Measurements from ENCODE around the gene HECW1.

The HECW1 gene

DNA sequence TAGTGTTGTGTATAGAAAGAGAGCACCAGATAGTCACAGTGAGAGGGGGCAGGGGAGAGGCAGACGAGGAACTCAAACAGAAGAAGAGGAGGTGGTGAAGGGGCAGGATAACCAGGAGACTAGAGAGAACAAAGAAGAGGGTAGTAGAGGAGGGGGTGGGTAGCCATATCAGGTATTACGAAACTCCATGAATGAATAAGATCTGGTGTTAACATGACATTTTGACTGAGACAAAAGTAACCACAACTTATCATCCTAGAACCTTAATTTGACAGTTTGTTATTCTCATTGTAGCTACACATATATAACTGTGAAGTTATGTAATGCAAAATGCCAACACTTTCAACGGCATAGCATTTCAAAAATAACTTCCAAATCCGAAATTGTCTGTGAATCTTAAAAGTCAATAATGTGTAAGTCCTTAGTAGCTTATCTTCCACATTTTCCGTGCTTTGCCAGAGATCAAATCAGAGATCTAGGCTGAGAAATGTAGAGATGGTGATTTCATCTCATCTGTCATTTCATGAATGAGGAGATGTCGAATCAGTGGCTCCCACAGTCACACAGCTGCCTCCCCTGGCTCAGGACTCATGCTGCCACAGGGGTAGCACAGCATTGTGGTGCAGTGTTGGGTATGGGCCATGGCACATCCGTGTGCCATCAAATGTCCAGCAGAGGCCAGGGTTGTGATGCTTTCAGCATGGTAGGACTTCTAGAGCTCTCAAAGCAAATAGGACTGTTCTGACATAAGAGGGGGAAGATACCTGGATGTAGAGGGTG is 202.1 kb downstream of the HECW1 start:
- TF ChIP-seq, protein P1, sequence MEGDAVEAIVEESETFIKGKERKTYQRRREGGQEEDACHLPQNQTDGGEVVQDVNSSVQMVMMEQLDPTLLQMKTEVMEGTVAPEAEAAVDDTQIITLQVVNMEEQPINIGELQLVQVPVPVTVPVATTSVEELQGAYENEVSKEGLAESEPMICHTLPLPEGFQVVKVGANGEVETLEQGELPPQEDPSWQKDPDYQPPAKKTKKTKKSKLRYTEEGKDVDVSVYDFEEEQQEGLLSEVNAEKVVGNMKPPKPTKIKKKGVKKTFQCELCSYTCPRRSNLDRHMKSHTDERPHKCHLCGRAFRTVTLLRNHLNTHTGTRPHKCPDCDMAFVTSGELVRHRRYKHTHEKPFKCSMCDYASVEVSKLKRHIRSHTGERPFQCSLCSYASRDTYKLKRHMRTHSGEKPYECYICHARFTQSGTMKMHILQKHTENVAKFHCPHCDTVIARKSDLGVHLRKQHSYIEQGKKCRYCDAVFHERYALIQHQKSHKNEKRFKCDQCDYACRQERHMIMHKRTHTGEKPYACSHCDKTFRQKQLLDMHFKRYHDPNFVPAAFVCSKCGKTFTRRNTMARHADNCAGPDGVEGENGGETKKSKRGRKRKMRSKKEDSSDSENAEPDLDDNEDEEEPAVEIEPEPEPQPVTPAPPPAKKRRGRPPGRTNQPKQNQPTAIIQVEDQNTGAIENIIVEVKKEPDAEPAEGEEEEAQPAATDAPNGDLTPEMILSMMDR (IDR thresholded peaks at IDR 0.05) = no peak

DNA sequence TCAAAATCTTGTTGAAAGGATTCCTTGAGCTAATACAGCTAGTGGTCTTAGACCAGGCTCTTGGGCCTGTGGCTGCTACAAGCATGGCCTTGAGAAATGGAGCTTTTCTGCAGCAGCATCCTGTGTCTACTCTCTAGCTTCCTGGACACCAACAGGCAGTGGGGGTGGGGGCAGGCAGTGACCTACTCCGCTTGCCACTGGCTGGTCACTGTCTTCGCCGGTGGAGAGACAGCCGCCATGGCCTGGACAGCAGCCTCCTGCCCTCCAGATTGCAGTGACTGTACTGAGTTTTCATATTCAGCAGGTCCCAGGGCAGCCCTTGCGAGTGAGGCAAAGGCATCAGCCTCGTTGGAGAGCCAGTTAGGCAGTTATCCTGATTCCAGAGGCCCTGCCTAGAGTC is 204.6 kb downstream of the HECW1 start:
- TF ChIP-seq, protein P1 (IDR thresholded peaks at IDR 0.05) = no peak

DNA sequence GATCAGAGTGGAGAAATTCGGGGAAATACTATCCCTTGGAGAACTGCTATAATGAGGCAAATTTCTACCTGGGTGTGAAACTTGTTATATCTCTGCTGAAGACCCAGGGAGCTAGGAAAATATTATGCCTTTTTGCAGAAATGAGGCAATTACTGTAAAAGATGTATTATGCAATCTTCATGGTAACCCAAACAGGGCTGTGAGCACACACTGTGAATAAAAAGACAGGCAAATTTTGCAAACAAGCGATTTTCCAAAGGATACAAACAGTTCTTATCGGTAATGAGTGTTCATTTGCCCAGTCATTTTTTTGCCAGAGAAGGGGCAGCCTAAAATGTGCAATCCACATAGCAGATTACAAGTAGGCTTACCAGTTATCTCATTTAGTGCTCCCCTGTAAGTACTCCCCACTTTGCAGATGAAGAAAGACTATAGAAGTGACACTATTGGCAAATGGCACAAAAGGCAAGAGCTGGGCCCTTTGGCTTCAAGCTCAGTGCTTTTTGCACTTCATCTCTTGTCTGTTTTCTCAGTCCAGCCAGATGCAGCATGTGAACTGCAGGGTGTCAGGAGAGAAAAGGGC is 205.8 kb downstream of the HECW1 start:
- TF ChIP-seq, protein P1 (IDR thresholded peaks at IDR 0.05) = no peak

DNA sequence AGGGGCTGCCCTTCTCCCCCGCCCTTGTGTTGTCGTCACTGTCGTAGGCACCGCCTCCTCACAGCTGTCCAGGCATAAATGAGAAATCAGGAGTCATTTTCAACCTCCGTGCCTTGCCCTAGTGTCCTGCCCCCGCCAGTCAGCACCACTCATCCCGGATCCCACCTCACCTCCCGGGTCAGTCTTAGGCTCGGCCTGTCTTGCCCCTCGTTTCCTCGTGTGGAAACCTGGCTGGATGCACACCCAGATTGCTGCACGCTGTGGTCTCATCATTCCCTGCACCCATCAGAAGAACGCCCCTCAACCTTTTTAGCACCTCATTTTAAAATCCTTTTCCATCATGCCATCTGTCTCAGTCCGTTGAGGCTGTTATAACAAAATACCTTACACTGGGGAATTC is 213.1 kb downstream of the HECW1 start:
- TF ChIP-seq, protein P1 (IDR thresholded peaks at IDR 0.05) = no peak

DNA sequence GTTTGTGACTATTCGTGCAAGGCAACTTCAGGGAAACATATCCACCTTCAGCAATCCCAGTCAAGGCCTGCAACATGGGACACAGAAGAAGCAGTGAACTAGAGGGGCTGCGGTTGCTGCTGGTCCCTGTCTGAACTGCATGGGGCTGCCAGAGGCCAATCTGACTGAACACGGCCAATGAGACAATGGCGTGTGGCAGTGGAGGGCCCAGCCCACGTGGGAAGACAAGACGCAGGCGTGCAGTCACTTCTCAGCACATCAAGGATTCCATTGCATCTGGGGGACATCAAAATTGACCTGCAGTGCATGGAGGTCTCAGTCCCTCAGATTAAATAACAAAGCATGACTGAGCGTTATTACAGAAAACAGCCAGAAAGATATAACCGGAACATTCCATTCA is 215.9 kb downstream of the HECW1 start:
- TF ChIP-seq, protein P1 (IDR thresholded peaks at IDR 0.05) = no peak

DNA sequence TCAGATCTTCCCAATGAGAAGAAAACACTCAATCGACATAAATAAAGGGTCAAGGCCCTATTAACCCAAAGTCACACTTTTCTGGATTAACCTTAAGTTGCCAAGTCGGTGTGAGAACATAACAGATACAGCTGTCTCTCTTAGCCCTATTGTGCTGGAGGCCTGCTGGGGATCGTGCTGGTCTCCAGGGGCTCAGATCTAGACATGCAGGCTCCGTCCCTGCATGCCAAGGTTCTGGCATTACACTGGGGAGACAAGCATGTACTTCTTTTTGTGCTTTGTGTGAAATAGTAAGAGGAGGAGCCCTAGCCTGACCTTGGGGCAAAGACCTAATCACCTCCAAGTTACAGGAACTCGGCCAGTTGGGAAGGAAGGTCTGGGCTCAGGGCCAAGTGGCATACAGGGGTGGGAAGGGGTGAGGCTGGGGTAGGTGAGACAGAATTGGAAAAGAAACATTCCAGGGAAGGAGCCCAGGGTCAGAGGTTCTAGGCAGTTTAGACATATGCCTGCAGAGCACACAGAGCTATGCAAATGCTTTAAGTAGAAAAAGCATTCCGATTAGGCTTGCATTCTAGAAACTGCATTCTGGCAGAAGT is 216.4 kb downstream of the HECW1 start:
- TF ChIP-seq, protein P1 (IDR thresholded peaks at IDR 0.05) = no peak

DNA sequence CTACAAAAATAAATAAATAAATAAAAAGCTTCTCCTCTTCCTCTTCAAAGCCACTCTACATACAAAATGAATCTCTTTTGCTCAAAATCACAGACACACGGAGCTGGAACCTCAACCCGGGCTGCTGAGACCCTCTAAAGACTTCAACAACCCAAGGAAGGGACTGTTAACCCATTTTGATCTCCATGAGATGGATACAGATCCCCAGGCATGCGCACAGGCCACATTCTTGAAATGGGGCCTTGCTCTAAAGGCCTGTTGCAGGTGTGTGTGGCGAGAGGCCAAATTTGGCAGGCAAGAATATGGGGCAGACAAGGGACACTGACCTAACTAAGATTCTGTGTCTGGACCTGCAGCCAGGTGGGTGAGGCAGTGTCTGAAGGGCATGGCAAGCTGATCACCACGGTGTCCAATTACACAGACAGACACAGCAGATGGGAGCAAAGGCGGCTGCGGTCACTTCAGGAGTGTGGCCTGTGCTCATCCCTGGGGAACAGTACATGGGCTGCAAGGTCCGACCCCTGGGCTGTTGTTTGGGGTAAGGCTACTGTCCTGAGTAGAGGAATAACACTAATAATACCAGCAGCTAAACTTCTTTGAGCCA is 219.8 kb downstream of the HECW1 start:
- TF ChIP-seq, protein P1 (IDR thresholded peaks at IDR 0.05) = no peak

Data from LNCAP (cell line).